HuH-7.5 (cell line): ENCODE measurements around the gene NF1.
"Not testable (repeated sequence)": the region's sequence is repeated elsewhere in the genome, so short reads cannot be mapped to it uniquely, and the experiment has no call there.

Source experiments
- DNase-seq: peaks from one replicate; pipeline ENCODE4 v3.0.0; 2011; ENCODE audit warnings: low spot score

Gene NF1

GRCh38 chr17:31254654-31255053, 159.9 kb downstream of the NF1 start:
- no peak for DNase-seq

GRCh38 chr17:31256936-31257335, 162.2 kb downstream of the NF1 start:
- DNase-seq = no peak

GRCh38 chr17:31260151-31260550, 165.4 kb downstream of the NF1 start:
- no peak for DNase-seq

- no peak for DNase-seq
Measured at GRCh38 chr17:31261601-31262000, 166.8 kb downstream of the NF1 start.

GRCh38 chr17:31262923-31263322, 168.1 kb downstream of the NF1 start:
- DNase-seq = not testable (repeated sequence)

- no peak for DNase-seq
Measured at GRCh38 chr17:31266042-31266441, 171.3 kb downstream of the NF1 start.

- no peak for DNase-seq
Measured at GRCh38 chr17:31269036-31269577, 174.3 kb downstream of the NF1 start.

GRCh38 chr17:31269578-31269983, 174.8 kb downstream of the NF1 start:
- no peak for DNase-seq

GRCh38 chr17:31272236-31272635, 177.5 kb downstream of the NF1 start:
- DNase-seq = no peak

- no peak for DNase-seq
Measured at GRCh38 chr17:31272803-31273202, 178.0 kb downstream of the NF1 start.

GRCh38 chr17:31273516-31273915, 178.7 kb downstream of the NF1 start:
- no peak for DNase-seq

GRCh38 chr17:31274252-31274651, 179.5 kb downstream of the NF1 start:
- no peak for DNase-seq

- no peak for DNase-seq
Measured at GRCh38 chr17:31275116-31275515, 180.3 kb downstream of the NF1 start.

- DNase-seq = no peak
Measured at GRCh38 chr17:31279401-31279800, 184.6 kb downstream of the NF1 start.

- no peak for DNase-seq
Measured at GRCh38 chr17:31281061-31281460, 186.3 kb downstream of the NF1 start.

GRCh38 chr17:31283841-31284240, 189.1 kb downstream of the NF1 start:
- no peak for DNase-seq

- DNase-seq = no peak
Measured at GRCh38 chr17:31286587-31286986, 191.8 kb downstream of the NF1 start.

GRCh38 chr17:31287932-31288331, 193.2 kb downstream of the NF1 start:
- DNase-seq = not testable (repeated sequence)

GRCh38 chr17:31289790-31290189, 195.0 kb downstream of the NF1 start:
- no peak for DNase-seq

- DNase-seq = no peak
Measured at GRCh38 chr17:31291820-31292219, 197.0 kb downstream of the NF1 start.

GRCh38 chr17:31293581-31293980, 198.8 kb downstream of the NF1 start:
- no peak for DNase-seq

- no peak for DNase-seq
Measured at GRCh38 chr17:31294231-31294630, 199.5 kb downstream of the NF1 start.

GRCh38 chr17:31294820-31295488, 200.2 kb downstream of the NF1 start:
- no peak for DNase-seq

GRCh38 chr17:31295489-31295871, 200.7 kb downstream of the NF1 start:
- DNase-seq = no peak
